Measurements from ENCODE around the gene PCSK6. TPM values are rescaled to one million over a fixed set of nuclear protein-coding genes. Genes with fewer than 3 reads are reported as not detected.

PCSK6 gene
- total RNA-seq, 2 experiments from 2014 or later: 2.7 to 3.0 TPM

DNA sequence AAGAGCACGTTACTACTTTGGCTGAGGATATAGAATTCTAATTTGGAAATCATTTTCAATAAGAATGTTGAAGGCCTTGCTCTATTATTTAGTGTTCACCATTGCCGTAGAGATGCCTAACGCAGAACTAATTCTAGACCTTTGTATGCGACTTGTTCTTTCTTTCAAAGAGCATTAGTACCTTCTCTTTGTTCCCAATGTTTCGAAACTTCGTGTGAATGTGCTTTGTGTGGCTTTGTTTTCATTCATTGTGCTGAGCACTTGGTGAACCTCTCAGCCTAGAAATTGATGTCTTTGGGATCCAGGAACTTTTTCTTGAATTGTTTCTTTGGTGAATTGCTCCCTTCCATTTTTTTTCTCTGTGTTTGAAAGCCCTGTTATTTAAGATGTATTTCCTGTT lies 19.8 kb upstream of the PCSK6 start:
- no peaks in the 10 kb centered on the region for H3K4me1 Mint-ChIP-seq (ENCODE audit: low read depth)
- no peak overlapping the region for H3K27ac Mint-ChIP-seq
- no peak overlapping the region for H3K4me3 Mint-ChIP-seq
- DNase-seq (no peak), ATAC-seq (no peak)
- peaks cover 7% of the 10 kb centered on the region for H3K27me3 Mint-ChIP-seq
- ChIA-PET POLR2A (no interaction called here), CTCF (interaction anchor here (1.3 kb wide), 1 partner anchor 8 kb away, joined by 4 read pairs; no protein-coding TSS in a partner anchor)
- H3K9me3 Mint-ChIP-seq: no peaks in the 10 kb centered on the region
- no peaks in the 10 kb centered on the region for H3K36me3 Mint-ChIP-seq (ENCODE audit: low read depth)
- TF ChIP-seq, protein P1, sequence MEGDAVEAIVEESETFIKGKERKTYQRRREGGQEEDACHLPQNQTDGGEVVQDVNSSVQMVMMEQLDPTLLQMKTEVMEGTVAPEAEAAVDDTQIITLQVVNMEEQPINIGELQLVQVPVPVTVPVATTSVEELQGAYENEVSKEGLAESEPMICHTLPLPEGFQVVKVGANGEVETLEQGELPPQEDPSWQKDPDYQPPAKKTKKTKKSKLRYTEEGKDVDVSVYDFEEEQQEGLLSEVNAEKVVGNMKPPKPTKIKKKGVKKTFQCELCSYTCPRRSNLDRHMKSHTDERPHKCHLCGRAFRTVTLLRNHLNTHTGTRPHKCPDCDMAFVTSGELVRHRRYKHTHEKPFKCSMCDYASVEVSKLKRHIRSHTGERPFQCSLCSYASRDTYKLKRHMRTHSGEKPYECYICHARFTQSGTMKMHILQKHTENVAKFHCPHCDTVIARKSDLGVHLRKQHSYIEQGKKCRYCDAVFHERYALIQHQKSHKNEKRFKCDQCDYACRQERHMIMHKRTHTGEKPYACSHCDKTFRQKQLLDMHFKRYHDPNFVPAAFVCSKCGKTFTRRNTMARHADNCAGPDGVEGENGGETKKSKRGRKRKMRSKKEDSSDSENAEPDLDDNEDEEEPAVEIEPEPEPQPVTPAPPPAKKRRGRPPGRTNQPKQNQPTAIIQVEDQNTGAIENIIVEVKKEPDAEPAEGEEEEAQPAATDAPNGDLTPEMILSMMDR (IDR thresholded peaks at IDR 0.05): no peak
- intact Hi-C loops (cut with micrococcal nuclease): no loop called here

DNA sequence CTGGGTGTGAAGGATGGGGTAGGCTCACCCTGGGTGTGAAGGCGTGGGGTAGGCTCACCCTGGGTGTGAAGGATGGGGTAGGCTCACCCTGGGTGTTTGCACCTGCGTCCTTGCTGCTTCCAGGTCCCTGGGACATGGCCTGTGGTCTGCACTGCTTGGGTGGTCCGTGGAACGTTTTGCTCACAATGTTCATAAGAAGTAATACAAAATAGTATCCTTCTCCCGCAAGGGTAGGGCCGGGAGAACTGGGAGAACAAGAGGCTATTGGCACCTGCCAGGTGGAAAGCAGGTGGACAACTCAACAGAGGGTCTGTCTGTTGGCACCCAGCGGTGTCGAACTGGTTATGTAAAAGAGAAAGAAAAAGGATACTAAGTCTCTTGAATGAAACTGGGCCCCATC lies 17.0 kb upstream of the PCSK6 start:
- Mint-ChIP-seq H3K4me3 (no peak overlapping the region), H3K36me3 (ENCODE audit: low read depth) (no peaks in the 10 kb centered on the region), H3K27me3 (peaks cover 10% of the 10 kb centered on the region), H3K27ac (no peak overlapping the region), H3K4me1 (ENCODE audit: low read depth) (peaks cover 1% of the 10 kb centered on the region), H3K9me3 (no peaks in the 10 kb centered on the region)
- DNase-seq (no peak), ATAC-seq (no peak)
- CTCF ChIA-PET: no interaction called here
- intact Hi-C loops (cut with micrococcal nuclease): no loop called here
- TF ChIP-seq, protein P1 (IDR thresholded peaks at IDR 0.05): no peak
- POLR2A ChIA-PET: no interaction called here

DNA sequence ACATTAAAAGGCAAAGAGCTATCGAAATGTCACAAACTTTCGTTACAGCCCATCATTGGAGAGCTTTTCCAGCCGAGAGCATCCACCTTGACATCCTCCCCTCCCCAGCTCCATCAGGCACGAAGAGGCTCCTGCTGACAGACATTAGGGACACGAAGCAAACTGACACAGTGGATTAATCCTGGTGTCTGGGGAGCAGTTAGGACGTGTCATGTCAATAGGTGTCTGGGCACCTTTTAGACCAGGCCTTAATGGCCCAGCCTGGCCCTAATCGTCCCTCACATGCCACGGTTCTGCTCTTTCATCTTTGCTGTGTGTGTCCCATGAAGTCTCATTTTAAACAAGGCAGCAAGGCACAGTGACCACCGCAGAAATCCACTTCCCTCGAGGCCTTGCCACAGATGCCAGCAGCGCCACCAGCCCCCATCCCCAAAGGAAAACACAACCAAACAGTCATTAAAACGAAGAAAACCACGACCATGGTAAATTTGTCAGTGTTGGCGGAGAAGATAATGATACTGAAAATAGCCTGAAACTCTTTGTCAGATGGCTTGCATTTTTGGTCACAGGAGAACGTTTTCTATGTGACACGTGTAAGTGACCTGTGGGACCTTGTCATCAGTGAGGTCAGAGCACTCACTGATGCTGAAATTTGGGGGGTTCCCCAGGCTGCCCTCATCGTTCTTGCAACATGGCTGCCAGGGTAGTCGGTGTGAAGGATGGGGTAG lies 16.3 kb upstream of the PCSK6 start:
- ChIA-PET POLR2A (no interaction called here), CTCF (no interaction called here)
- Mint-ChIP-seq H3K36me3 (ENCODE audit: low read depth) (no peaks in the 10 kb centered on the region), H3K4me3 (no peak overlapping the region), H3K9me3 (no peaks in the 10 kb centered on the region), H3K27me3 (peaks cover 10% of the 10 kb centered on the region), H3K4me1 (ENCODE audit: low read depth) (peaks cover 6% of the 10 kb centered on the region), H3K27ac (no peak overlapping the region)
- intact Hi-C loops (cut with micrococcal nuclease): no loop called here
- DNase-seq (no peak), ATAC-seq (no peak)
- TF ChIP-seq, protein P1 (IDR thresholded peaks at IDR 0.05): no peak

DNA sequence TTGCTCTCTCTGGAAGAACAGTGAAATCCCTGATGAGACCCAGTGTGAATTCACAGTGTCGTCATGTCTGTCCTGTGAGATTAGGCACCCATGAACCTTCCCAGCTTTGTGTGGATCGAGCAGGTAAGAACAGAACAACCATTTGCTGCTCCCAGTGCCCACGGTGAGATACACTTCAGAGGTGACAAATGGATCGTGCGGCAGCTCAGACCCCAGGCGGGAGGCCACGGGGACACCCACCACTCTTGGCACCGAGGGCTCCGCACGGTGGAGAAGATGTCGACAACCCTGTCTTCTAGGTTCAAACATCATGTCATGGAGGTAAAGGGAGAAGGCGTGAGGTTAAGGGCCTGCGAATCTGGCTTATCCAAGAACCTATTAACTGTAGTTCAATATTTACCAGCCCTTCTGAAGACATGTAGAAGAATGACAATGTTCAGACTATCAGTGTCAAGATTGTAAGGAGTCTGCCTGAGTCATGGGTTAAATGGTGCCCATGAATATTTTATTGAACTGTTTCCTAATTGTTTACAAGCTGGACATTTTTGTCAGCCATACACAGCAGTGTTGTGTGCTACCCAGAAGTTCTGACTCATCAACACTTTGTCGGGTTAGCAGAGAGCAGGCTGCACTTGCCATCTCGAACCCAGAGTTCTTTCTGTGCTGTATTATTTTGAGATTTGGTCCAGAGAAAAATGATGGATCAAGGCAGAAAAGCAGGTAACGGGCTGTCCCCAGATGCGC lies 15.5 kb upstream of the PCSK6 start:
- no peak for ATAC-seq
- peaks cover 13% of the 10 kb centered on the region for H3K4me1 Mint-ChIP-seq (ENCODE audit: low read depth)
- H3K4me3 Mint-ChIP-seq: no peak overlapping the region
- no peak overlapping the region for H3K27ac Mint-ChIP-seq
- TF ChIP-seq, protein P1 (IDR thresholded peaks at IDR 0.05): no peak
- peaks cover 8% of the 10 kb centered on the region for H3K27me3 Mint-ChIP-seq
- no peaks in the 10 kb centered on the region for H3K36me3 Mint-ChIP-seq (ENCODE audit: low read depth)
- intact Hi-C loops (cut with micrococcal nuclease): loop anchor here (5.0 kb wide), 1 partner anchor 208 kb away; the partner anchor contains the start of gene SNRPA1
- DNase-seq: no peak
- no peaks in the 10 kb centered on the region for H3K9me3 Mint-ChIP-seq
- POLR2A ChIA-PET: no interaction called here
- CTCF ChIA-PET: interaction anchor here (1.3 kb wide), 1 partner anchor 185 kb away, joined by 3 read pairs; no protein-coding TSS in a partner anchor

DNA sequence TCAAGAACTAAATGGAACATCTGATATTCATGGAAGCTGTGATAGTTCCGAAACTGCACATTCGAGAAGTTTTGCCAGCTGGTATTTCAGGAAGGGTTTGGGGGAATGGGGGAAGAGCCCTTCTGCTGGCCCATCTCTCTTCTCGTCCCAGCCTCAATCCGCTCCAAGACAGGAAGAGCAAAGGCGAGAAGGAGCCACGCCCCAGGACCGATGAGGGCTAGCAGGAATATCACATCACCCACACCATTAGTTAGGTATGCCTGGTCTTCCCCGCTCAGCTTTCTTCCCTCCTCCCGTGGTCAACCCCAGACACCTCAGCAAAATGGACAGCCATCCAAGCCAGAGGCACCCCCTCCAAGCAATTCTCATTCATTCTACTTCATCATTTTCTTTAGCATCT lies 14.9 kb upstream of the PCSK6 start:
- no peak overlapping the region for H3K27ac Mint-ChIP-seq
- H3K36me3 Mint-ChIP-seq (ENCODE audit: low read depth): no peaks in the 10 kb centered on the region
- H3K4me3 Mint-ChIP-seq: no peak overlapping the region
- intact Hi-C loops (cut with micrococcal nuclease): loop anchor here (5.0 kb wide), 1 partner anchor 207 kb away; the partner anchor contains the start of gene SNRPA1
- ATAC-seq (no peak), DNase-seq (no peak)
- H3K4me1 Mint-ChIP-seq (ENCODE audit: low read depth): peaks cover 15% of the 10 kb centered on the region
- peaks cover 6% of the 10 kb centered on the region for H3K27me3 Mint-ChIP-seq
- TF ChIP-seq, protein P1 (IDR thresholded peaks at IDR 0.05): no peak
- POLR2A ChIA-PET: no interaction called here
- no peaks in the 10 kb centered on the region for H3K9me3 Mint-ChIP-seq
- CTCF ChIA-PET: interaction anchor here (1.3 to 3.7 kb wide), 2 partner anchors 137 to 184 kb away, joined by 3 to 21 read pairs; no protein-coding TSS in a partner anchor
